SK-N-SH (cell line): ENCODE data around the gene DHCR24. TPM values are rescaled to one million over a fixed set of nuclear protein-coding genes. Genes with fewer than 3 reads are reported as not detected.

Source experiments
- CTCF ChIA-PET: fragments of 300-600, 350-600 bp; formaldehyde crosslinking; extraction: SDS; loops from one replicate; lab custom pipeline; 2021; lab: Yijun Ruan, JAX
- POLR2A ChIA-PET: fragments of 350-600 bp; sonication (Branson Sonifier 250); formaldehyde crosslinking; extraction: SDS; loops from one replicate; lab custom pipeline; 2020; ENCODE audit warnings: antibody characterized with exemption, inconsistent platforms; lab: Yijun Ruan, JAX
- DNase-seq: peaks from one replicate; pipeline ENCODE4 v3.0.0; 2012
- H2AFZ ChIP-seq: fragments of 200-600 bp; sonication (generic); 2 replicates; pipeline ENCODE4 v1.8.1; 2016; ENCODE audit warnings: antibody characterized with exemption, mild to moderate bottlenecking, low read depth
- H3F3A ChIP-seq: fragments of 200-600 bp; sonication (generic); replicated peaks from 2 replicates; pipeline ENCODE3; 2016; ENCODE audit warnings: antibody characterized with exemption, mild to moderate bottlenecking; ENCODE audit not compliant: insufficient read depth
- H3K27ac ChIP-seq, 2 experiments: fragments of 200-500 bp in 1 of 2; fragments of 200-600 bp in 1 of 2; sonication (Bioruptor generic) in 1 of 2; sonication (generic), shearing (Covaris generic) in 1 of 2; 2 replicates each; pipeline versions ENCODE4 v1.5.1 to v1.6.1; 2014 to 2016; ENCODE audit warnings: low read depth in 2 of 2, inconsistent platforms in 1 of 2, low read length in 1 of 2, mild to moderate bottlenecking in 1 of 2, mixed read lengths in 1 of 2
- H3K27me3 ChIP-seq: fragments of 200-600 bp; sonication (generic), shearing (Covaris generic); 2 replicates; pipeline ENCODE4 v1.6.1; 2016; ENCODE audit warnings: mixed run types; ENCODE audit not compliant: insufficient read depth
- H3K36me3 ChIP-seq, 2 experiments: fragments of 200-500 bp in 1 of 2; fragments of 200-600 bp in 1 of 2; sonication (Bioruptor generic) in 1 of 2; sonication (generic) in 1 of 2; replicated peaks in 1 of 2; 2 replicates each; pipeline versions ENCODE3 to v1.5.1; 2014 to 2016; ENCODE audit warnings: low read length in 1 of 2, mild to moderate bottlenecking in 1 of 2; ENCODE audit not compliant: insufficient read depth in 2 of 2, control insufficient read depth in 1 of 2
- H3K4me1 ChIP-seq, 2 experiments: fragments of 200-500 bp in 1 of 2; fragments of 200-600 bp in 1 of 2; sonication (Bioruptor generic) in 1 of 2; sonication (generic), shearing (Covaris generic) in 1 of 2; 2 replicates each; pipeline versions ENCODE4 v1.5.1 to v1.6.1; 2014 to 2016; ENCODE audit warnings: low read depth in 1 of 2, low read length in 1 of 2, mixed run types in 1 of 2; ENCODE audit not compliant: insufficient read depth in 2 of 2, control insufficient read depth in 1 of 2
- H3K4me2 ChIP-seq: fragments of 200-600 bp; sonication (generic), shearing (Covaris generic); 2 replicates; pipeline ENCODE4 v1.6.1; 2017; ENCODE audit warnings: mixed run types
- H3K4me3 ChIP-seq, 2 experiments: fragments of 200-500 bp in 1 of 2; fragments of 200-600 bp in 1 of 2; sonication (Bioruptor generic) in 1 of 2; sonication (generic), shearing (Covaris generic) in 1 of 2; 2 replicates each; pipeline versions ENCODE4 v1.5.1 to v1.8.1; 2014 to 2016; ENCODE audit warnings: low read depth in 2 of 2, inconsistent platforms in 1 of 2, low read length in 1 of 2, mild to moderate bottlenecking in 1 of 2, mixed read lengths in 1 of 2, moderate library complexity in 1 of 2
- H3K79me2 ChIP-seq: fragments of 200-600 bp; sonication (generic); 2 replicates; pipeline ENCODE4 v1.8.1; 2017; ENCODE audit warnings: mild to moderate bottlenecking; ENCODE audit not compliant: insufficient read depth
- H3K9ac ChIP-seq: fragments of 200-600 bp; sonication (generic); 2 replicates; pipeline ENCODE4 v1.6.1; 2017; ENCODE audit warnings: mixed run types
- H3K9me2 ChIP-seq: fragments of 200-600 bp; sonication (generic); 2 replicates; pipeline ENCODE4 v1.6.1; 2017; ENCODE audit warnings: mixed run types
- H3K9me3 ChIP-seq: fragments of 200-600 bp; sonication (generic); 2 replicates; pipeline ENCODE4 v1.6.1; 2017; ENCODE audit warnings: mixed run types, mild to moderate bottlenecking, moderate library complexity
- H4K20me1 ChIP-seq: fragments of 200-600 bp; sonication (generic); 2 replicates; pipeline ENCODE4 v1.6.1; 2017; ENCODE audit warnings: mild to moderate bottlenecking, mixed run types; ENCODE audit not compliant: insufficient read depth
- ELF1 ChIP-seq: IDR thresholded peaks from 2 replicates; pipeline ENCODE4 v1.4.0; 2012
- GABPA ChIP-seq: IDR thresholded peaks from 2 replicates; pipeline ENCODE4 v1.4.0; 2012; ENCODE audit warnings: low read depth, mild to moderate bottlenecking
- MEF2A ChIP-seq: IDR thresholded peaks from 2 replicates; pipeline ENCODE4 v1.4.0; 2012; ENCODE audit warnings: low read depth, borderline replicate concordance
- MXI1 ChIP-seq: IDR thresholded peaks from 2 replicates; pipeline ENCODE4 v1.6.1; 2012; ENCODE audit warnings: mild to moderate bottlenecking, low read depth, low read length, improper control_type of control experiment
- NFIC ChIP-seq: IDR thresholded peaks from 2 replicates; pipeline ENCODE4 v1.4.0; 2012; ENCODE audit warnings: borderline replicate concordance
- POLR2AphosphoS5 ChIP-seq: IDR thresholded peaks from 2 replicates; pipeline ENCODE4 v1.6.1; 2012; ENCODE audit warnings: low read depth, low read length
- RFX5 ChIP-seq: IDR thresholded peaks from 2 replicates; pipeline ENCODE4 v1.6.1; 2012; ENCODE audit warnings: mild to moderate bottlenecking, improper control_type of control experiment, low read length
- RXRA ChIP-seq: IDR thresholded peaks from 2 replicates; pipeline ENCODE4 v1.4.0; 2012; ENCODE audit warnings: low read depth, mild to moderate bottlenecking, borderline replicate concordance
- TAF1 ChIP-seq: IDR thresholded peaks from 2 replicates; pipeline ENCODE4 v1.6.1; 2012; ENCODE audit warnings: low read depth, mild to moderate bottlenecking, low read length, moderate library complexity, borderline replicate concordance
- TEAD4 ChIP-seq: IDR thresholded peaks from 2 replicates; pipeline ENCODE4 v1.4.0; 2012; ENCODE audit warnings: mild to moderate bottlenecking, borderline replicate concordance; ENCODE audit not compliant: insufficient read depth
- WGBS: methylation state at CpG from one replicate; pipeline ENCODE4 v1.1.6; 2017; ENCODE audit warnings: low lambda C conversion rate; 5-methylcytosine and 5-hydroxymethylcytosine counted together
- polyA plus RNA-seq, 3 experiments: library from polyadenylated mRNA; depleted of rRNA; stranded (reverse); fragments of >200 nt; gene quantifications; 2 replicates each; pipeline ENCODE4 v1.2.3, GENCODE V29; 2012
- TF ChIP-seq, protein P1 (sequence below): fragments of 200-600 bp; sonication (generic); IDR thresholded peaks from 2 replicates; pipeline ENCODE4 v1.6.1; 2017; ENCODE audit warnings: antibody characterized with exemption, mild to moderate bottlenecking, moderate library complexity
- TF ChIP-seq, protein P2 (sequence below): IDR thresholded peaks from 2 replicates; pipeline ENCODE4 v1.6.1; 2012; ENCODE audit warnings: mild to moderate bottlenecking, low read depth, low read length, moderate library complexity
- TF ChIP-seq, protein P3 (sequence below): fragments of 150-350 bp; IDR thresholded peaks from 2 replicates; pipeline ENCODE4 v1.6.1; 2017; ENCODE audit warnings: antibody characterized with exemption, low read length, low read depth, borderline replicate concordance

The DHCR24 gene
- polyA plus RNA-seq, 1 of the 3 experiments (the other 2 are of a cell fraction) = 4.3 TPM

DNA sequence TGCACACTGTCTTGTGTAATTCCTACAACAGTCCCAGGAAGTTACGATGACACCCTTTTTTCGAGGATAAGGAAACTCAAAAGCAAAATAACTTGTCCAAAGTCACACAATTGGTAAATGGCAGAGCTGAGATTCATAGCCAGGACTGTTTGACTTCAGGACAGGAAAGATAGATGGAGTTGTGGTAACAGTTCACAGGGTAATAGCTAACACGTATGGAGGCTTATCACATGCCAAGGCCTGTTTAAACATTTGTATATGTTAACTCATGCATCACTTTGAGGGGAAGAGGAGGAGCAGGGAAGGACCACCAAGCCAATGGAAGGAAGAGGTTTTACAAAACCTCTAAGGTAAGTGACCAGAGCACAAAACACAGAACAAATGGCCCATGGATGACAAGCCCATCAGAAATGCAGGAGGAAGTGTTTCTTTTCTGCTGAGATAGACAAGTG lies 2.8 kb downstream of the DHCR24 start:
- no peak overlapping the region for H2AFZ ChIP-seq
- TF ChIP-seq POLR2AphosphoS5 (no peak), MEF2A (no peak), NFIC (no peak), TAF1 (no peak), TEAD4 (no peak), GABPA (no peak), RXRA (no peak), RFX5 (no peak), ELF1 (no peak), MXI1 (no peak)
- TF ChIP-seq, protein P1, sequence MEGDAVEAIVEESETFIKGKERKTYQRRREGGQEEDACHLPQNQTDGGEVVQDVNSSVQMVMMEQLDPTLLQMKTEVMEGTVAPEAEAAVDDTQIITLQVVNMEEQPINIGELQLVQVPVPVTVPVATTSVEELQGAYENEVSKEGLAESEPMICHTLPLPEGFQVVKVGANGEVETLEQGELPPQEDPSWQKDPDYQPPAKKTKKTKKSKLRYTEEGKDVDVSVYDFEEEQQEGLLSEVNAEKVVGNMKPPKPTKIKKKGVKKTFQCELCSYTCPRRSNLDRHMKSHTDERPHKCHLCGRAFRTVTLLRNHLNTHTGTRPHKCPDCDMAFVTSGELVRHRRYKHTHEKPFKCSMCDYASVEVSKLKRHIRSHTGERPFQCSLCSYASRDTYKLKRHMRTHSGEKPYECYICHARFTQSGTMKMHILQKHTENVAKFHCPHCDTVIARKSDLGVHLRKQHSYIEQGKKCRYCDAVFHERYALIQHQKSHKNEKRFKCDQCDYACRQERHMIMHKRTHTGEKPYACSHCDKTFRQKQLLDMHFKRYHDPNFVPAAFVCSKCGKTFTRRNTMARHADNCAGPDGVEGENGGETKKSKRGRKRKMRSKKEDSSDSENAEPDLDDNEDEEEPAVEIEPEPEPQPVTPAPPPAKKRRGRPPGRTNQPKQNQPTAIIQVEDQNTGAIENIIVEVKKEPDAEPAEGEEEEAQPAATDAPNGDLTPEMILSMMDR = no peak
- TF ChIP-seq, protein P2, sequence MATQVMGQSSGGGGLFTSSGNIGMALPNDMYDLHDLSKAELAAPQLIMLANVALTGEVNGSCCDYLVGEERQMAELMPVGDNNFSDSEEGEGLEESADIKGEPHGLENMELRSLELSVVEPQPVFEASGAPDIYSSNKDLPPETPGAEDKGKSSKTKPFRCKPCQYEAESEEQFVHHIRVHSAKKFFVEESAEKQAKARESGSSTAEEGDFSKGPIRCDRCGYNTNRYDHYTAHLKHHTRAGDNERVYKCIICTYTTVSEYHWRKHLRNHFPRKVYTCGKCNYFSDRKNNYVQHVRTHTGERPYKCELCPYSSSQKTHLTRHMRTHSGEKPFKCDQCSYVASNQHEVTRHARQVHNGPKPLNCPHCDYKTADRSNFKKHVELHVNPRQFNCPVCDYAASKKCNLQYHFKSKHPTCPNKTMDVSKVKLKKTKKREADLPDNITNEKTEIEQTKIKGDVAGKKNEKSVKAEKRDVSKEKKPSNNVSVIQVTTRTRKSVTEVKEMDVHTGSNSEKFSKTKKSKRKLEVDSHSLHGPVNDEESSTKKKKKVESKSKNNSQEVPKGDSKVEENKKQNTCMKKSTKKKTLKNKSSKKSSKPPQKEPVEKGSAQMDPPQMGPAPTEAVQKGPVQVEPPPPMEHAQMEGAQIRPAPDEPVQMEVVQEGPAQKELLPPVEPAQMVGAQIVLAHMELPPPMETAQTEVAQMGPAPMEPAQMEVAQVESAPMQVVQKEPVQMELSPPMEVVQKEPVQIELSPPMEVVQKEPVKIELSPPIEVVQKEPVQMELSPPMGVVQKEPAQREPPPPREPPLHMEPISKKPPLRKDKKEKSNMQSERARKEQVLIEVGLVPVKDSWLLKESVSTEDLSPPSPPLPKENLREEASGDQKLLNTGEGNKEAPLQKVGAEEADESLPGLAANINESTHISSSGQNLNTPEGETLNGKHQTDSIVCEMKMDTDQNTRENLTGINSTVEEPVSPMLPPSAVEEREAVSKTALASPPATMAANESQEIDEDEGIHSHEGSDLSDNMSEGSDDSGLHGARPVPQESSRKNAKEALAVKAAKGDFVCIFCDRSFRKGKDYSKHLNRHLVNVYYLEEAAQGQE = no peak
- TF ChIP-seq, protein P3, sequence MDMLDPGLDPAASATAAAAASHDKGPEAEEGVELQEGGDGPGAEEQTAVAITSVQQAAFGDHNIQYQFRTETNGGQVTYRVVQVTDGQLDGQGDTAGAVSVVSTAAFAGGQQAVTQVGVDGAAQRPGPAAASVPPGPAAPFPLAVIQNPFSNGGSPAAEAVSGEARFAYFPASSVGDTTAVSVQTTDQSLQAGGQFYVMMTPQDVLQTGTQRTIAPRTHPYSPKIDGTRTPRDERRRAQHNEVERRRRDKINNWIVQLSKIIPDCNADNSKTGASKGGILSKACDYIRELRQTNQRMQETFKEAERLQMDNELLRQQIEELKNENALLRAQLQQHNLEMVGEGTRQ = no peak
- H3K9ac ChIP-seq = no peak overlapping the region
- H3K4me1 ChIP-seq = peaks cover 0 to 28% of the 10 kb centered on the region in 2 experiments; a peak in 1 of 4 replicates
- no peaks in the 10 kb centered on the region for H3K9me2 ChIP-seq
- H3K4me2 ChIP-seq = no peak overlapping the region
- H3K9me3 ChIP-seq = no peaks in the 10 kb centered on the region
- CTCF ChIA-PET = interaction anchor here (0.8 to 2.3 kb wide), 2 partner anchors 61 to 152 kb away, joined by 3 to 7 read pairs; no protein-coding TSS in a partner anchor
- H3K27ac ChIP-seq = no peak overlapping the region
- H3K79me2 ChIP-seq = no peaks in the 10 kb centered on the region
- POLR2A ChIA-PET = no interaction called here
- H3K27me3 ChIP-seq = no peaks in the 10 kb centered on the region
- no peaks in the 10 kb centered on the region for H4K20me1 ChIP-seq
- H3K4me3 ChIP-seq = no peak overlapping the region
- DNase-seq = no peak
- no peaks in the 10 kb centered on the region for H3F3A ChIP-seq
- H3K36me3 ChIP-seq = no peaks in the 10 kb centered on the region
- WGBS = 75% methylated on average over 3 of the region's 3 CpGs
